Measurements from ENCODE around the gene RNF32.

Gene RNF32

GRCh38 chr7:156620291-156620675, 20.3 kb upstream of the RNF32 start:
- POLR2A ChIA-PET, result no interaction called here

DNA sequence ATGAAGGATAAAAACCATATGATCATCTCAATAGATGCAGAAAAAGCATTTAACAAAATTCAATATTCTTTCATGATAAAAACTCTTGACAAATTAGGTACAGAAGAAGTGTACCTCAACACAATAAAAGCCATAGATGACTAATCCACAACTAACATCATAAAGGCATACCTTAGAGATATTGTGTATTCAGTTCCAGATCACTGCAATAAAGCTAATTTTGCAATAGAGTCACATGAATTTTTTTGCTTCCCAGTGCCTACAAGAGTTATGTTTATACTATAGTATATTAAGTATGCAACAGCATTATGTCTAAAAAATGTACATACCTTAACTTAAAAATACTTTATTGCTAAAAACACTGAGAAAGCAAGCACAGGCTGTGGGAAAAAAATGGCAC, 18.9 kb upstream of the RNF32 start:
- ChIA-PET POLR2A (no interaction called here), CTCF (no interaction called here)
- TF ChIP-seq, protein P1, sequence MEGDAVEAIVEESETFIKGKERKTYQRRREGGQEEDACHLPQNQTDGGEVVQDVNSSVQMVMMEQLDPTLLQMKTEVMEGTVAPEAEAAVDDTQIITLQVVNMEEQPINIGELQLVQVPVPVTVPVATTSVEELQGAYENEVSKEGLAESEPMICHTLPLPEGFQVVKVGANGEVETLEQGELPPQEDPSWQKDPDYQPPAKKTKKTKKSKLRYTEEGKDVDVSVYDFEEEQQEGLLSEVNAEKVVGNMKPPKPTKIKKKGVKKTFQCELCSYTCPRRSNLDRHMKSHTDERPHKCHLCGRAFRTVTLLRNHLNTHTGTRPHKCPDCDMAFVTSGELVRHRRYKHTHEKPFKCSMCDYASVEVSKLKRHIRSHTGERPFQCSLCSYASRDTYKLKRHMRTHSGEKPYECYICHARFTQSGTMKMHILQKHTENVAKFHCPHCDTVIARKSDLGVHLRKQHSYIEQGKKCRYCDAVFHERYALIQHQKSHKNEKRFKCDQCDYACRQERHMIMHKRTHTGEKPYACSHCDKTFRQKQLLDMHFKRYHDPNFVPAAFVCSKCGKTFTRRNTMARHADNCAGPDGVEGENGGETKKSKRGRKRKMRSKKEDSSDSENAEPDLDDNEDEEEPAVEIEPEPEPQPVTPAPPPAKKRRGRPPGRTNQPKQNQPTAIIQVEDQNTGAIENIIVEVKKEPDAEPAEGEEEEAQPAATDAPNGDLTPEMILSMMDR (IDR thresholded peaks at IDR 0.05; ENCODE audit: insufficient read depth, low read length, missing control alignments), result no peak
- no peak for DNase-seq (ENCODE audit: low read depth, low spot score)
- no peak overlapping the region for H3K4me3 ChIP-seq (ENCODE audit: low read depth, low read length)

More at GRCh38 chr7:156620291-156620675, 20.3 kb upstream of the RNF32 start:
- H3K4me3 ChIP-seq (ENCODE audit: low read depth, low read length), result no peak overlapping the region
- TF ChIP-seq, protein P1 (IDR thresholded peaks at IDR 0.05; ENCODE audit: insufficient read depth, low read length, missing control alignments), result no peak
- CTCF ChIA-PET, result no interaction called here
- DNase-seq (ENCODE audit: low read depth, low spot score), result no peak

GRCh38 chr7:156625580-156625979, 15.0 kb upstream of the RNF32 start:
- ChIA-PET CTCF (no interaction called here), POLR2A (no interaction called here)
- TF ChIP-seq, protein P1 (IDR thresholded peaks at IDR 0.05; ENCODE audit: insufficient read depth, low read length, missing control alignments), result no peak
- no peak overlapping the region for H3K4me3 ChIP-seq (ENCODE audit: low read depth, low read length)
- no peak for DNase-seq (ENCODE audit: low read depth, low spot score)

- H3K4me3 ChIP-seq (ENCODE audit: low read depth, low read length), result no peak overlapping the region
- DNase-seq (ENCODE audit: low read depth, low spot score), result no peak
- TF ChIP-seq, protein P1 (IDR thresholded peaks at IDR 0.05; ENCODE audit: insufficient read depth, low read length, missing control alignments), result no peak
- ChIA-PET POLR2A (no interaction called here), CTCF (no interaction called here)
These were observed 14.2 kb upstream of the RNF32 start for GRCh38 chr7:156626220-156626895.

DNA sequence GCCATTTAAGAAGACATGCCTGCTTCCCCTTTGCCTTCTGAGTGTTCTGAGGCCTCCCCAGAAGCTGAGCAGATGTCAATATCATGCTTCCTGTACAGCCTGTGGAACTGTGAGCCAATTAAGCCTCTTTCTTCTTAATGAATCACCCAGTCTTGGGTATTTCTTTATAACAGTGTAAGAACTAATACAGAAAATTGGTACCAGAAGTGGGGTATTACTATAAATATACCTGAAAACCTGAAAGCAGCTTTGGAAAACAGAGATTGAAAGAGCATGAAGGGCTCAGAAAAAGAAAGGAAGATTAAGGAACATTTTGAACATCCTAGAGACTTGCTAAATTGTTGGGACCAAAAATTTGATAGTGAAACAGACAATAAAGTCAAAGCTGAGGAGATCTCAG, 12.0 kb upstream of the RNF32 start:
- CTCF ChIA-PET, result no interaction called here
- no peak for DNase-seq (ENCODE audit: low read depth, low spot score)
- no peak overlapping the region for H3K4me3 ChIP-seq (ENCODE audit: low read depth, low read length)
- TF ChIP-seq, protein P1 (IDR thresholded peaks at IDR 0.05; ENCODE audit: insufficient read depth, low read length, missing control alignments), result no peak
- POLR2A ChIA-PET, result no interaction called here

DNA sequence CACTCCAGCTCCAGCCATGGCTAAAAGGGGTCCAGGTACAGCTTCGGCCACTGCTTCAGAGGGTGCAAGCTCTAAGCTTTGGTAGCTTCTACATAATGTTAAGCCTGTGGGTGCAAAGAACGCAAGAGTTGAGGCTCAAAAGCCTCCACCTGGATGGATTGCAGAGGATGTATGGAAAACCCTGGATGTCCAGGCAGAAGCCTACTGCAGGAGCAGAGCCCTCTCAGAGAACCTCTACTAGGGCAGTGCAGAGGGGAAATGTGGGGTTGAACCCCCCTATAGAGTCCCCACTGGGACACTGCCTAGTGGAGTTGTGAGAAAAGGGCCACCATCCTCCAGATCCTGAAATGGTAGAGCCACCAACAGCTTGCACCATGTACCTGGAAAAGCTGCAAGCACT, 10.7 kb upstream of the RNF32 start:
- H3K4me3 ChIP-seq (ENCODE audit: low read depth, low read length), result no peak overlapping the region
- no peak for DNase-seq (ENCODE audit: low read depth, low spot score)
- ChIA-PET POLR2A (no interaction called here), CTCF (no interaction called here)
- TF ChIP-seq, protein P1 (IDR thresholded peaks at IDR 0.05; ENCODE audit: insufficient read depth, low read length, missing control alignments), result no peak
